Pulmonary artery endothelial cell (primary cell): ENCODE results near the gene MTAP. TPM values are rescaled to one million over a fixed set of nuclear protein-coding genes. Genes with fewer than 3 reads are reported as not detected.

Source experiments
- DNase-seq: peaks from one replicate; pipeline ENCODE4 v3.0.0-alpha.2; 2011; ENCODE audit warnings: low read depth, low spot score
- total RNA-seq: library from RNA; depleted of rRNA; stranded (reverse); fragments of >200 nt; gene quantifications from 2 replicates; pipeline ENCODE4 v1.2.3, GENCODE V29; 2014

Gene MTAP
- total RNA-seq, 1 donor from 2014 or later = 32.2 TPM

DNA sequence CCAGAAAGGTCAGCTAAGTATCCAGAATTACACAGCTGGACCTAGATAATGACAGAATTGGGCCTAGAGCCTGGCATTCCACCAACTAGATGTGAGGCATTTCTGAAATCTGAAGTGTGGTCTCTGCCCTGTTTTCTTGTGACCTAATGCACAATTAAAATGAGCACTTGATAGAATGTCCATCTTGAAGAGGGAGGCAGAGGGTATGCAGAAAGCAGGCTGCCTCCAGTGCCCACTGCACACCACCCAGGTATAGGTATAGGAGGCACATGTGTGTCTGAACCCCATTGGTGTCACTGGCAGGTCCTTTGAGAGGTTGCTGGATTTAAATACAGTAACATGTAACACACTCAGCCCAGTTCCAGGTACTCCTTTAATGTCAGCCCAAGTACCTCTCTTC, 2.4 kb downstream of the MTAP start:
- no peak for DNase-seq

GRCh38 chr9:21806644-21807043, 4.2 kb downstream of the MTAP start:
- DNase-seq = no peak

DNA sequence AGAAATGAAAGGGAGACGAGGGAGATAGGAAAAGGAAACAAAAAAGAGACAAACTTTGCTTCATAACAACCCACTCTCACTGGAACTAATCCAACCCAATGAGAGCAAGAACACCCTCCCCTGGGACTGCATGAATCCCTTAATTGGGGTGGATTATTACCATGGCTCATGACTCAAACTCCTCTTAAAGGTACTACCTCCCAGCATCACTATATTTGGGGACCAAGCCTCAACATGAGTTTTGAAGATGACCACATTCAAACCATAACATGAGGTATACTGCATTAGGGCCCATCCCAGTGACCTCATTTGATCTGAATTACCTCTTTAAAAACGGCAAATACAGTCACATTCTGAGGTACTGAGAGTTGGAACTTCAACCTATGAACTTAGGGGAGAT, 8.0 kb downstream of the MTAP start:
- DNase-seq = no peak

DNA sequence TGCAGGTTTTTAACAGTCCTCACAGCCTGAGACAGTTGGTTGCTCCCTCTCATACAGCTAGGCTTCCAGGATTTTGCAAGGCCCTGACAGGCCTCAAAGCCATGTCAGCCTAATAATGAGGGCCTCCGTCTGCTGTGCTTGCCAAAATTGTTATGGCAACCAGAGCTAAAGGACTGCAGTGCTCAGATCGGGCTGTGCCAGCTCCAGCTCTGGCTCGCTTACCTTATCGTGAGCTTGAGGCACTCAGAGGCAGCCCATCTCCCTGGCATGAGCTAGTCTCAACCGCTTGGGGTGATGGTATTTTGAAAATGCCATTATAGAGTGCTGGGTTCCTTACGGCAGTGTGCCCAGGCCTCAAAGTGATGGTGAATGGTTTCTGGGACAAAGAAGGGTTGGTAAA, 8.4 kb downstream of the MTAP start:
- DNase-seq = no peak

GRCh38 chr9:21811914-21812313, 9.5 kb downstream of the MTAP start:
- DNase-seq = no peak

GRCh38 chr9:21812415-21812814, 10.0 kb downstream of the MTAP start:
- peak; percentile 64 for DNase-seq

- DNase-seq = peak; percentile 45
Measured at GRCh38 chr9:21812946-21813568, 10.6 kb downstream of the MTAP start.

DNA sequence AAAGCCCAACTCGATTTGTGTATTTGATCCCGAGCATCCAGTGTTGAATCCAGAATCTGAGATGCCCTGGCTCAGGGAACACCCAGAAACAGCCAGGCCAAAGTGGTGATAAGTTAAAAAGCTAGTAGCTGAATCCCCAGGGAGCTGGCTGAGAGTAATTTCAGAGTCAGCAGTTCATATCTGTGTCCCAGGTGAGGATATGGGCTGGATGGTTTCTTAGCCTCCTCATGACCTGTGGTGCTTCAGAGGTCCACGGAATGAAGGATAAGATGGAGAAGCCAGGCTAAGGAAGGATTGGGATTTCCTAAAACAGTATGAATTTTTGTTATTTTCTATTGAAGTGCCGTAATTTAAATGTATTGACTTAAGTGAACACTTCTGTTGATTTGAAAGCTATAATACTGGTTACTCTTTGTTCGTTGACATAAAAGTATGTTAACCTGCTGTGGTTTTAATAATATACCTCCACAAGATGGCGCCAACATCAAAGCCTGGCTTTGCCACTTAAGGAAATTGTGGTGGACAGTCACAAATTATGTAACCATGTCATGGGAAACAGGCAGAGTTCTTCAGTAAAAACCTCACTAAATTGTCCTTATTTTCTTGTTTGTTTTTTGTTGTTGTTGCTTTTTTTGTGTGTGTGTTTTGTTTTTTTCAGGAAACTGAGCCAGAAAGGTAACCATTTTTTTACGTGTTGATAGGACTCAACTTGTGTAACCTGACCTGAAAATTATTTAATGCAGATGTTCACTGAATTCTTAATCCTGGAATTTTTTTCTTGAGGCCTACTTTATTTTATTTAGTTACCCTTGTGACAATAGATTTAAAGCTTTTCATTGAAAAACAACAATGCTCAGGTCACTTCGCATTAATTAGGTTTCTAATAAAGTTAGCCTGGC, 11.4 kb downstream of the MTAP start:
- peak; percentile 59 for DNase-seq

GRCh38 chr9:21815643-21816042, 13.2 kb downstream of the MTAP start:
- no peak for DNase-seq

DNA sequence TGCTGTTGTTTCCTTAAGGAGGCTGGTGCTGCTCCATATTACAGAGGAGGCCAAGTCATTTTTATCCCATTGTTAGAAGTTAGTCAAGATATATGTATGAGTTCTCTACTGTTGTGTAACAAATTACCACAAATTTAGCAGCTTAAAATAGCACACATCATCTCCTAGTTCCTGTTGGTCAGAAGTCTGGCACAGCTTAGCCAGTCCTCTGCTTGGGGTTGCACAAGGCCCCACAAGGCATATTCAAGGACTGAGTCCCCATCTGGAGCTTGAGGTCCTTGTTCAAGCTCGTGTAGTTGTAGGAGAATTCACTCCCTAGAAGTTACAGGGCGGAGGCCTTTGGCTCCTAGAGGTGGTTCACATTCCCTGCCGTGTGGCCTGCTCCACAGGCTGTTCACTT, 14.7 kb downstream of the MTAP start:
- DNase-seq = no peak

DNA sequence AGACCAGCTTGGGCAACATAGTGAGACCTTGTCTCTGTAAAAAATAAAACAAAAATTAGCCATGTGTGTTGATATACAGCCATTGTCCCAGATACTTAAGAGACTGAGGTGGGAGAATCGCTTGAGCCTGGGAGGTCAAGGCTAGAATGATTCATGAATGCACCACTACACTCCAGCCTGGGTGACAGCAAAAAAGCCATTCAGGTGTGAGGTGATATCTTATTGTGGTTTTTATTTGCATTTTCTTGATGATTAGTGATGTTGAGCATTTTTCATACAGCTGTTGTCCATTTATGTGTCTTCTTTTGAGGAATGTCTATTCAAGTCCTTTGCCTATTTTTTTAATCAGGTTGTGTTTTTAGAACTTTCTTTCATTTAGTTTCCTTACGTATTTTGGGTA, 23.2 kb downstream of the MTAP start:
- no peak for DNase-seq

- DNase-seq = no peak
Measured at GRCh38 chr9:21828853-21829410, 26.5 kb downstream of the MTAP start.

- no peak for DNase-seq
Measured at GRCh38 chr9:21830589-21830988, 28.2 kb downstream of the MTAP start.

DNA sequence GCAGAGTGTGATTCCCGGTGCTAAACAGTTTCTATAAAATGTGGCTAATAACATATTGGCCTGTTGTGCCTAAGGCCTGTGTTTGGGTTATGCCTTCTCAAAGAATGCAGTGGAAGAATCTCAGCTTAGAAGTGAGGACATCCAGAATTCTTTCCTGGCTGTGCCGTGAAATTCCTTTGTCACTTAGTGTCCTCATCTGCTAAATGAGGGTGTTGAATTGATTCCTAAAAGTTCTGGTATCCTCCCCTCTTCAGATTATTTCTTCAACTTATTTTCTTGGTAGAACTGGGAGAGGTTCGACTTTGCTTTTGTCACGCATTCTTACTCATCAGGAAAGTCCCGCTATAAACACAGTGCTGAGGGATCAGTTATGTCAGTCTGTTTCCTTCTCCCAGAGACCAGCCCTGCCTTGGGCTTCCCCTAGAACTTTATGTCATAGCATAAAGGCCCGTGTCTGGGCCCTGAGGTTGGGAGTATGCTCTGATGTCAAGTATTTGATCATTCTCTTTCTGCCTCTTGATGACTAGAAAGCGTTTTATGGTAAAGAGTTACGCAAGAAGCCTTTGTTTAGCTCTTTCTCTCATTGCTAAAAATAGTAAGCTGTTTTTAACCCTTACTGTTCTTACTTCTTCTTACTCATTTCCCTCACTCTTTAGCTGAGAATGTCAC, 29.5 kb downstream of the MTAP start:
- peak; percentile 65 for DNase-seq

DNA sequence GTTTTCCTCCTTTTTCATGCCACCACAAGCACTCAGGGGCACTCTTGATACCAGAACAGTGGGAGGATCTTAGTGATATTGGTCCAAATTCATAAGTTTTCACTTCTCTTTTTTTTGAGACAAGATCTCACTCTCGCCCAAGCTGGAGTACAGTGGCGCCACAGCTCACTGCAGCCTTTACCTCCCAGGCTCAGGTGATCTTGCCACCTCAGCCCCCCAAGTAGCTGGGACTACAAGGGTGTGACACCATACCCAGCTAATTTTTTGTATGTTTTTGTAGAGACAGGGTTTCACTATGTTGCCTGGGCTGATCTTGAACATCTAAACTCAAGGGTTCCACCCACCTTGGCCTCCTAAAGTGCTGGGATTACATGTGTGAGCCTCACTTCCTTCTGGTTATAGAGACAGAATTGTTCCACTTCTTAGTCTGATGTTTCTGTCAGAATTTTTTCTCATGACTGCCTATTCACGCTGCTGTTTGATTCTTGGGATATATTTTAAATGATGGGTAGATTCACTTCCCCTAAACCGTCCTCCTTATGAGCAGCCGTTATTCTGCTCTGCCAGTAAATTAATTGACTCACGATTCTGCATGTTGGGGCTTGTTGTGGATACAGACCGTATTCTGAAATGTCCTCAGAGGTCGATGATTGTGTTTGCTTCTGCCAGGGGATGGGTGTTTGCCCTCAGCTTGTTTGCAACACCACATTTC, 30.8 kb downstream of the MTAP start:
- no peak for DNase-seq

GRCh38 chr9:21835121-21835520, 32.7 kb downstream of the MTAP start:
- no peak for DNase-seq

DNA sequence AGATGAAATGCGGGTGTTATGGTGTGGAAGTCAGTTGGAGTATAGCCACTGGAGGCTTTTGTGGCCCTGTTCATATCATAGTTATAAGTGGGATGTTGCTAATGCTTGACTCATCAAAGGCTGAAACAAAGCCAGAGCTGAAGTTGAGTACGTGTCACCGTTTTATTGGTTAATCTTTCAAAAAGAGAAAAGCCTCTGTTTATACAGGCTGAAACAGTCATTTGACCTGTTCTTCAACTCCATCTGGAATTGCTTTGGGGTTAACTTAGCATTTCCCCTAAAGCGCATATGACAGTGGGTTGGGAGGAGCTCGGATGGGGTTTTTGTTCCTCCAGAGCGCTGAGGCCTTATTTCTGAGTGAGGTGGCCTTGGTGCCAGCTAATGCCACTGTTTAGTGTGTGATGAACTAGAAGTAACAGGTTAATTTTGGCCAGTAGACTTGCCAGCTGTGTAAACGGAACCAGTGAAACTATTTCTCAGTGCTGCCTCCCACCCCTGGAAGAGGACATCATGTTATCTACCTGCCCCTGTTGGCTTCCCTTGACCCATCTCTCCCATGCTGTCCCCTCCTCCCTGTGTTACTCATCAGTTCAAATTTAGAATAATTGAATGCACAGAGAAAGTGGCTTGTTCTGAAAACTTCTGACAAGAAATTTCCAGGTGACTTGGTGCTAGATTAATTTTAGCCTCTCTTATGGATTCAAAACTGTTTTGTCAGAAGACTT, 34.2 kb downstream of the MTAP start:
- DNase-seq = peak; percentile 93

DNA sequence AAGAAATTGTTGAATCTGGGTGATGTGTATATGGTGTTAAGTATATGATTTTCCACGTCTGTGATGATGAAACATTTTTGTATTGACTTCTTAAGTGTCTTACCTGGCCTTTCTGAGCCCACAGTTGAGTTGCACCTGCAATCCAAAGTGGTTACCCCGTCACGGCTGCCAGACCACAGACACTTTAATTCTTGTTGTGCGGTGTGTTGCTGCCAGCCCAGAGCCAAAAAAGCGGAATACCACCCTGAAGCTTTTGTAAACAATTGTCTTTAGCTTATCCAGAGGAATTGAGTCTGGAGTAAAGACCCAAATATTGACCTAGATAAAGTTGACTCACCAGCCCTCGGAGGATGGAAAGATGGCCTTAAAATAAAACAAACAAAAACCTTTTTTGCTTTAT, 35.1 kb downstream of the MTAP start:
- DNase-seq = no peak

DNA sequence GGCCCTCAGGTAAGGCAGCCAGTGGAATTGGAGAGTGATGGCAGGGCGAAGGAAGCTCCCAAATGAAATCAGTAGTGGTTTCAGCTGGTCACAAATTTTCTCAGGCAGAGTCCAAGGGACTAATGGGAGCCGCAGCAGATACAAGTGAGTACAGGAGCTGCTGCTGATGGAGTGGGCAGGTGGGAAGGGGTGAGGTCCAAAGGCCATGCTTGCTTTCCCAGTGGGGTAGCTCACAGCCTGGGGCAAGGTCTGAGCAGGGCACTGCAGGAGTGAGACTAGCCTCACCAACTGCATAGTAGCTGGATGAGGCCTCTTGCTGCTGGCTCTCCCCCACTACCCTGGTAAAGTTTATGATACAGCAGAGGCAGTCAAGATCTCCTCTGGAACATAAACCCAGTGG, 38.2 kb downstream of the MTAP start:
- no peak for DNase-seq

GRCh38 chr9:21841133-21841532, 38.7 kb downstream of the MTAP start:
- DNase-seq = no peak

GRCh38 chr9:21848615-21849014, 46.2 kb downstream of the MTAP start:
- no peak for DNase-seq
